ENCODE data around the gene SPECC1. TPM values are rescaled to one million over a fixed set of nuclear protein-coding genes. Genes with fewer than 3 reads are reported as not detected.

The SPECC1 gene
- total and polyA plus RNA-seq, 2 of the 4 experiments (the other 2 are of a cell fraction), result 16.9 to 26.2 TPM

GRCh38 chr17:20063665-20064648 lies 54.8 kb downstream of the SPECC1 start:
- WGBS, 2 experiments (ENCODE audit: extremely low coverage in 2 of 2, insufficient read length in 1 of 2), result 71% methylated on average over 5 of the region's 12 CpGs; no CpG with 5 or more reads in 1 of the 2 experiments
- BruUV-seq (replicated peaks), result no TSS peak

More at GRCh38 chr17:20063665-20064648, 54.8 kb downstream of the SPECC1 start:
- dilution Hi-C loops (cut with HindIII; ENCODE audit: low sequenced_read_pairs, unreplicated experiment), result no loop called here
- H3K9me3 ChIP-seq (ENCODE audit: control insufficient read depth, insufficient read depth, low read length), result no peaks in the 10 kb centered on the region
- no peak overlapping the region for H3K14ac ChIP-seq (replicated peaks; ENCODE audit: low read depth, low read length)
- POLR2A ChIA-PET (ENCODE audit: unreplicated experiment), result no interaction called here
- 0 out of 2 replicates have a peak overlapping the region, but pooled peaks have one; percentile 13 for H2BK20ac ChIP-seq (ENCODE audit: low read depth, low read length)
- H3K4ac ChIP-seq (ENCODE audit: low read depth, low read length), result peak overlapping the region; percentile 12; the same call in 1 of the 2 replicates
- in situ Hi-C loops (cut with MboI; ENCODE audit: low sequenced_read_pairs), result no loop called here
- no peak overlapping the region for H4K8ac ChIP-seq (ENCODE audit: low read depth in 2 of 2, low read length in 2 of 2)
- peak overlapping the region; percentile 63; the same call in 1 of the 2 replicates for H3K27ac ChIP-seq (ENCODE audit: insufficient read depth, low read length)
- H3K18ac ChIP-seq (ENCODE audit: low read depth, low read length), result peak overlapping the region; percentile 37
- H3K23ac ChIP-seq (ENCODE audit: low read depth, low read length), result no peak overlapping the region
- peak; percentile 72 for ATAC-seq (ENCODE audit: low read depth)
- H3K4me2 ChIP-seq (ENCODE audit: low read depth, low read length), result peak overlapping the region; percentile 25
- H3K79me1 ChIP-seq (ENCODE audit: low read depth in 1 of 2, low read length in 2 of 2), result no peaks in the 10 kb centered on the region
- H3K56ac ChIP-seq (ENCODE audit: extremely low read depth, insufficient read depth, low read length), result no peak overlapping the region
- H2AK9ac ChIP-seq (replicated peaks; ENCODE audit: low read depth, low read length, poor library complexity), result no peak overlapping the region
- H4K20me1 ChIP-seq (ENCODE audit: insufficient read depth, low read length), result no peaks in the 10 kb centered on the region
- peak overlapping the region; percentile 57; the same call in 1 of the 2 replicates for H2BK120ac ChIP-seq (ENCODE audit: low read depth, low read length)
- peak overlapping the region; percentile 1 for H2BK5ac ChIP-seq (ENCODE audit: low read depth, low read length, poor library complexity, severe bottlenecking)
- H2BK15ac ChIP-seq (ENCODE audit: low read depth, low read length), result no peak overlapping the region
- no peaks in the 10 kb centered on the region for H3K36me3 ChIP-seq (ENCODE audit: control insufficient read depth, insufficient read depth, low read length)
- TF ChIP-seq FOS (IDR thresholded peaks at IDR 0.05; ENCODE audit: low read depth, low read length) (peak; percentile 87), ELK1 (IDR thresholded peaks at IDR 0.05; ENCODE audit: borderline replicate concordance, low read depth, low read length) (no peak), POLR2A (IDR thresholded peaks at IDR 0.05; ENCODE audit: low read depth, low read length) (no peak), MAZ (IDR thresholded peaks at IDR 0.05; ENCODE audit: borderline replicate concordance, low read depth, low read length) (peak; percentile 71), CEBPB (IDR thresholded peaks at IDR 0.05; ENCODE audit: low read depth, low read length) (peak; percentile 93), BHLHE40 (IDR thresholded peaks at IDR 0.05; ENCODE audit: low read depth, low read length) (peak; percentile 57; the same call in 1 of the 2 replicates)
- peak; percentile 87 for DNase-seq
- H3K27me3 ChIP-seq (ENCODE audit: control insufficient read depth, insufficient read depth, low read length), result no peaks in the 10 kb centered on the region
- CTCF ChIA-PET, result interaction anchor here (0.6 kb wide), 1 partner anchor 51 kb away, joined by 5 read pairs; no protein-coding TSS in a partner anchor
- intact Hi-C loops (cut with micrococcal nuclease), result no loop called here
- peaks cover 7% of the 10 kb centered on the region for H3K4me1 ChIP-seq (ENCODE audit: control insufficient read depth, insufficient read depth, low read length)
- no peak overlapping the region for H2AFZ ChIP-seq (replicated peaks; ENCODE audit: low read length, poor library complexity)
- peaks cover 4% of the 10 kb centered on the region; the same call in 1 of the 2 replicates for H3K9me1 ChIP-seq (ENCODE audit: insufficient read depth, low read length)
- no peak overlapping the region for H3K9ac ChIP-seq (ENCODE audit: low read depth, low read length)
- no peak overlapping the region; the same call in 1 of the 2 replicates for H4K5ac ChIP-seq (ENCODE audit: low read depth, low read length)
- no peak overlapping the region for H3K4me3 ChIP-seq (ENCODE audit: insufficient read depth, low read depth, low read length)
- peak overlapping the region; percentile 11; the same call in 1 of the 2 replicates for H2AK5ac ChIP-seq (ENCODE audit: low read depth, low read length)
- 0 out of 2 replicates have a peak overlapping the region, but pooled peaks have one; percentile 25 for H4K91ac ChIP-seq (ENCODE audit: insufficient read depth, low read depth, low read length)

Data from IMR-90 (cell line).